Neuronal stem cell (in vitro differentiated cells): ENCODE results near the gene MT4.

Source experiments
- DNase-seq: peaks from one replicate; pipeline ENCODE4 v3.0.0-alpha.2; 2013; ENCODE audit warnings: low spot score
- H2AFZ ChIP-seq: one replicate; pipeline ENCODE4 v1.6.1; 2013; ENCODE audit warnings: mild to moderate bottlenecking, low read length, inconsistent platforms
- H2AK5ac ChIP-seq: 2 replicates; pipeline ENCODE4 v1.6.1; 2013; ENCODE audit warnings: low read depth, mild to moderate bottlenecking, inconsistent platforms, low read length, moderate library complexity, mixed read lengths
- H2BK120ac ChIP-seq: 2 replicates; pipeline ENCODE4 v1.6.1; 2013; ENCODE audit warnings: low read depth, mild to moderate bottlenecking, inconsistent platforms, low read length, moderate library complexity, mixed read lengths
- H2BK12ac ChIP-seq: one replicate; pipeline ENCODE4 v1.6.1; 2013; ENCODE audit warnings: low read length, inconsistent platforms
- H2BK15ac ChIP-seq: 2 replicates; pipeline ENCODE4 v1.6.1; 2013; ENCODE audit warnings: mild to moderate bottlenecking, low read length, inconsistent platforms, mixed read lengths
- H2BK5ac ChIP-seq: one replicate; pipeline ENCODE4 v1.6.1; 2013; ENCODE audit warnings: inconsistent platforms, mild to moderate bottlenecking, low read length, moderate library complexity
- H3K14ac ChIP-seq: one replicate; pipeline ENCODE4 v1.6.1; 2013; ENCODE audit warnings: low read length, inconsistent platforms
- H3K18ac ChIP-seq: 2 replicates; pipeline ENCODE4 v1.6.1; 2013; ENCODE audit warnings: low read length, inconsistent platforms
- H3K23ac ChIP-seq: 2 replicates; pipeline ENCODE4 v1.6.1; 2013; ENCODE audit warnings: low read depth, mild to moderate bottlenecking, mixed read lengths, low read length, inconsistent platforms; ENCODE audit not compliant: poor library complexity
- H3K27ac ChIP-seq: replicated peaks from 3 replicates; pipeline ENCODE4 v1.5.1; 2013; ENCODE audit warnings: low read length, inconsistent platforms
- H3K27me3 ChIP-seq, 3 experiments: 2 replicates each; pipeline ENCODE4 v1.6.1; 2013; ENCODE audit warnings: low read length in 3 of 3, mild to moderate bottlenecking in 2 of 3, inconsistent platforms in 1 of 3, low read depth in 1 of 3, mixed read lengths in 1 of 3, moderate library complexity in 1 of 3; ENCODE audit not compliant: control insufficient read depth in 3 of 3, insufficient read depth in 3 of 3
- H3K36me3 ChIP-seq, 2 donors: replicated peaks in 1 of 2; 2 replicates each; pipeline ENCODE4 v1.6.1; 2013; ENCODE audit warnings: low read length in 2 of 2; ENCODE audit not compliant: control insufficient read depth in 2 of 2, insufficient read depth in 2 of 2
- H3K4ac ChIP-seq: 2 replicates; pipeline ENCODE4 v1.6.1; 2013; ENCODE audit warnings: inconsistent platforms, mild to moderate bottlenecking, low read length, moderate library complexity
- H3K4me1 ChIP-seq, 2 donors: 1 replicate in 1 of 2; 2 replicates in 1 of 2; pipeline ENCODE4 v1.6.1; 2013; ENCODE audit warnings: low read length in 2 of 2, low read depth in 1 of 2; ENCODE audit not compliant: control insufficient read depth in 2 of 2, insufficient read depth in 1 of 2
- H3K4me2 ChIP-seq: one replicate; pipeline ENCODE4 v1.6.1; 2013; ENCODE audit warnings: mild to moderate bottlenecking, low read length, inconsistent platforms; ENCODE audit not compliant: insufficient read depth, poor library complexity, severe bottlenecking
- H3K4me3 ChIP-seq, 2 donors: 2 replicates each; pipeline ENCODE4 v1.5.1; 2013; ENCODE audit warnings: low read length in 2 of 2, mild to moderate bottlenecking in 2 of 2, inconsistent platforms in 1 of 2, moderate library complexity in 1 of 2
- H3K79me1 ChIP-seq: one replicate; pipeline ENCODE4 v1.6.1; 2013; ENCODE audit warnings: low read depth, mild to moderate bottlenecking, inconsistent platforms, low read length, moderate library complexity
- H3K9ac ChIP-seq: one replicate; pipeline ENCODE4 v1.6.1; 2013; ENCODE audit warnings: mild to moderate bottlenecking, low read depth, low read length, inconsistent platforms; ENCODE audit not compliant: poor library complexity
- H3K9me3 ChIP-seq, 2 donors: replicated peaks in 1 of 2; 2 replicates each; pipeline versions ENCODE3 to v1.6.1; 2013; ENCODE audit warnings: low read length in 2 of 2, mild to moderate bottlenecking in 2 of 2, inconsistent platforms in 1 of 2, low read depth in 1 of 2, mixed read lengths in 1 of 2, moderate library complexity in 1 of 2; ENCODE audit not compliant: control insufficient read depth in 2 of 2, insufficient read depth in 1 of 2
- H4K8ac ChIP-seq: one replicate; pipeline ENCODE4 v1.6.1; 2013; ENCODE audit warnings: low read depth, mild to moderate bottlenecking, inconsistent platforms, low read length, moderate library complexity
- H4K91ac ChIP-seq: one replicate; pipeline ENCODE4 v1.6.1; 2013; ENCODE audit warnings: low read length, low read depth, mild to moderate bottlenecking, inconsistent platforms; ENCODE audit not compliant: poor library complexity
- WGBS, 2 donors: extraction: QIAGEN DNeasy Blood & Tissue Kit; methylation state at CpG; one replicate each; pipeline ENCODE4 v1.1.7; 2013; ENCODE audit warnings: missing lambda C conversion rate in 2 of 2, mixed read lengths in 1 of 2; ENCODE audit not compliant: insufficient read length in 2 of 2, insufficient replicate concordance in 1 of 2; ENCODE audit errors: extremely low coverage in 2 of 2; 5-methylcytosine and 5-hydroxymethylcytosine counted together

Gene MT4

GRCh38 chr16:56616608-56617211 lies 51.8 kb downstream of the MT4 start:
- no peak overlapping the region for H4K91ac ChIP-seq
- H2BK15ac ChIP-seq, result no peak overlapping the region
- no peak overlapping the region for H3K27ac ChIP-seq
- no peak overlapping the region for H3K14ac ChIP-seq
- H3K4me2 ChIP-seq, result peak overlapping the region; percentile 36
- H3K27me3 ChIP-seq, result peaks cover 19 to 75% (median 53%) of the 10 kb centered on the region in 3 experiments
- H4K8ac ChIP-seq, result no peak overlapping the region
- H2AFZ ChIP-seq, result peak overlapping the region; percentile 78
- no peak overlapping the region for H3K18ac ChIP-seq
- H3K23ac ChIP-seq, result peak overlapping the region; percentile 3
- H3K9ac ChIP-seq, result peak overlapping the region; percentile 13
- peaks cover 0 to 5% of the 10 kb centered on the region in 2 donors for H3K9me3 ChIP-seq
- WGBS, 2 donors, result no CpG with 5 or more reads among the region's 23 CpGs
- no peaks in the 10 kb centered on the region for H3K36me3 ChIP-seq
- H2BK5ac ChIP-seq, result no peak overlapping the region
- H2BK120ac ChIP-seq, result no peak overlapping the region
- no peak overlapping the region for H2AK5ac ChIP-seq
- H3K4me1 ChIP-seq, result peaks cover 0 to 5% of the 10 kb centered on the region in 2 donors
- peak overlapping the region in 1 of 2 donors; percentile 42 for H3K4me3 ChIP-seq
- no peak overlapping the region for H2BK12ac ChIP-seq
- DNase-seq, result no peak
- H3K79me1 ChIP-seq, result no peaks in the 10 kb centered on the region
- no peak overlapping the region for H3K4ac ChIP-seq

GRCh38 chr16:56617212-56618085 lies 52.6 kb downstream of the MT4 start:
- DNase-seq, result no peak
- Histone ChIP-seq H2BK12ac (no peak overlapping the region), H3K4me3 (peak overlapping the region in 1 of 2 donors; percentile 42), H3K27me3 (peaks cover 19 to 82% (median 53%) of the 10 kb centered on the region in 3 experiments), H4K91ac (no peak overlapping the region), H3K4me2 (peak overlapping the region; percentile 36), H3K23ac (peak overlapping the region; percentile 3), H3K36me3 (no peaks in the 10 kb centered on the region), H2AFZ (peak overlapping the region; percentile 78), H3K18ac (peak overlapping the region; percentile 32), H3K4ac (no peak overlapping the region), H2BK15ac (no peak overlapping the region), H3K79me1 (no peaks in the 10 kb centered on the region), H3K14ac (no peak overlapping the region), H2BK5ac (no peak overlapping the region), H3K9ac (no peak overlapping the region), H2BK120ac (no peak overlapping the region), H3K9me3 (peaks cover 0 to 5% of the 10 kb centered on the region in 2 donors), H3K27ac (no peak overlapping the region), H2AK5ac (no peak overlapping the region), H4K8ac (no peak overlapping the region), H3K4me1 (peaks cover 0 to 5% of the 10 kb centered on the region in 2 donors)
- WGBS, 2 donors, result no CpG with 5 or more reads among the region's 41 CpGs

GRCh38 chr16:56618138-56618537 lies 53.3 kb downstream of the MT4 start:
- H3K27me3 ChIP-seq, result peaks cover 19 to 86% (median 53%) of the 10 kb centered on the region in 3 experiments
- no peaks in the 10 kb centered on the region for H3K36me3 ChIP-seq
- H3K18ac ChIP-seq, result no peak overlapping the region
- DNase-seq, result no peak
- no peaks in the 10 kb centered on the region for H3K79me1 ChIP-seq
- H4K8ac ChIP-seq, result no peak overlapping the region
- no peak overlapping the region for H2BK5ac ChIP-seq
- H3K23ac ChIP-seq, result no peak overlapping the region
- H2BK15ac ChIP-seq, result no peak overlapping the region
- H3K9ac ChIP-seq, result no peak overlapping the region
- peaks cover 0 to 5% of the 10 kb centered on the region in 2 donors for H3K9me3 ChIP-seq
- no peak overlapping the region for H3K27ac ChIP-seq
- H2BK12ac ChIP-seq, result no peak overlapping the region
- no peak overlapping the region for H2AFZ ChIP-seq
- H3K4me3 ChIP-seq, result no peak overlapping the region
- H3K4me1 ChIP-seq, result peaks cover 0 to 5% of the 10 kb centered on the region in 2 donors
- no peak overlapping the region for H3K4ac ChIP-seq
- no CpG with 5 or more reads among the region's 6 CpGs for WGBS, 2 donors
- H3K14ac ChIP-seq, result no peak overlapping the region
- no peak overlapping the region for H3K4me2 ChIP-seq
- H2BK120ac ChIP-seq, result no peak overlapping the region
- no peak overlapping the region for H2AK5ac ChIP-seq
- H4K91ac ChIP-seq, result no peak overlapping the region
